ENCODE measurements around the gene GHRHR. TPM values are rescaled to one million over a fixed set of nuclear protein-coding genes. Genes with fewer than 3 reads are reported as not detected.
A peak's percentile ranks its signal among the peaks of the same experiment; 100 is the strongest.

GHRHR gene
- total and polyA plus RNA-seq, 4 donors: 0.38 to 0.77 (median 0.77) TPM; not detected in 1

DNA sequence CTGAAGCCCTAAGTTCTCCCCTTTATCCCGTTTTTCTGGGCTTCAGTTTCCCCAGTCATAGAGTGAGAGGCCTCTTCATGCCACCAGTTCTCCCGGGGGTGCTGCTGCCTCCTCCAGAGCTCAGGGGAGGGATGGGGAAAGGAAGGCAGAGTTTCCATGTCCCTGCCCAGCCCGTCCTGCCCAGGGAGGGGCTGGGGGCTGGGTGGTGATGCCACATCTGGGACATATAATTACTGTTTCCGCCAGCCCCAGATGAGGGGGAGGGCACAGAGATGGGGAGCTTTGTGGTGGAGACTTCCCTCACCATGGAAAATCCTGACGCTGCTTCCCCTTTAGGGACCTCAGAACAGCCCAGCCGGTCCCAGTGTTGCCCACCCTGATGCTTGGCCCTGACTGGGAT, 48.0 kb upstream of the GHRHR start:
- H3K9ac ChIP-seq (ENCODE audit: insufficient read depth in 1 of 2, low read length in 2 of 2): no peak overlapping the region
- peaks cover under 1 to 39% (median 27%) of the 10 kb centered on the region in 5 donors for H3K4me1 ChIP-seq (ENCODE audit: control insufficient read depth in 5 of 5, insufficient read depth in 5 of 5, low read length in 5 of 5)
- H3K27ac ChIP-seq (ENCODE audit: low read depth in 1 of 2, low read length in 1 of 2): peak overlapping the region; percentile 26 to 72
- DNase-seq (no peak), ATAC-seq (ENCODE audit: insufficient read depth, low FRiP score) (no peak)
- WGBS, 2 donors: 41 to 74% methylated on average over 6 of the region's 6 CpGs
- peaks cover 0 to 3% (median 0%) of the 10 kb centered on the region in 4 donors for H3K36me3 ChIP-seq (ENCODE audit: control insufficient read depth in 4 of 4, insufficient read depth in 4 of 4, low read length in 4 of 4)
- H3K27me3 ChIP-seq (ENCODE audit: control insufficient read depth in 3 of 3, insufficient read depth in 3 of 3, low read length in 2 of 3): no peaks in the 10 kb centered on the region
- H3K4me3 ChIP-seq: peak overlapping the region; percentile 17
- TF ChIP-seq, protein P1, sequence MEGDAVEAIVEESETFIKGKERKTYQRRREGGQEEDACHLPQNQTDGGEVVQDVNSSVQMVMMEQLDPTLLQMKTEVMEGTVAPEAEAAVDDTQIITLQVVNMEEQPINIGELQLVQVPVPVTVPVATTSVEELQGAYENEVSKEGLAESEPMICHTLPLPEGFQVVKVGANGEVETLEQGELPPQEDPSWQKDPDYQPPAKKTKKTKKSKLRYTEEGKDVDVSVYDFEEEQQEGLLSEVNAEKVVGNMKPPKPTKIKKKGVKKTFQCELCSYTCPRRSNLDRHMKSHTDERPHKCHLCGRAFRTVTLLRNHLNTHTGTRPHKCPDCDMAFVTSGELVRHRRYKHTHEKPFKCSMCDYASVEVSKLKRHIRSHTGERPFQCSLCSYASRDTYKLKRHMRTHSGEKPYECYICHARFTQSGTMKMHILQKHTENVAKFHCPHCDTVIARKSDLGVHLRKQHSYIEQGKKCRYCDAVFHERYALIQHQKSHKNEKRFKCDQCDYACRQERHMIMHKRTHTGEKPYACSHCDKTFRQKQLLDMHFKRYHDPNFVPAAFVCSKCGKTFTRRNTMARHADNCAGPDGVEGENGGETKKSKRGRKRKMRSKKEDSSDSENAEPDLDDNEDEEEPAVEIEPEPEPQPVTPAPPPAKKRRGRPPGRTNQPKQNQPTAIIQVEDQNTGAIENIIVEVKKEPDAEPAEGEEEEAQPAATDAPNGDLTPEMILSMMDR (IDR thresholded peaks at IDR 0.05; ENCODE audit: control extremely low read depth, extremely low read depth): no peak
- no peaks in the 10 kb centered on the region for H3K9me3 ChIP-seq (ENCODE audit: control insufficient read depth in 4 of 4, insufficient read depth in 3 of 4, low read length in 3 of 4)

DNA sequence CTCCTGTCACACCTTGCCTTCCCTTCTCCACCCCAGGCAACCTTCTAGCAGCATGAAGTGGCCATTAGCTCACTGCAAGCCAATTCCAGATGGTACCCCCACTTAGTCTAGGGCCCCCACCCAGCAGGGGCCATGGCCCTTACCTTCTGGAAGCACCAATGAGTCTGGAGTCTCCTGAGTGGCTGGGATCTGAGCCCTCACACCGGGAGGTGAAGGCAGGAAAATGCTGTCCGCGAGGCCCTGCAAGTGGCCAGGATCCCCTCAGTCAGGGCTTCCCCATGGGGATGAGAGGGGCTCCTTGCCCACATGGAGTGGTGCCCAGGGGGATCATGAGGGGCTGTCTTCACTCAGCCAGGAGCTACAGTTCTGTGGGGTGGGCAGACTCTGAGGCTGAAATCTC, 47.5 kb upstream of the GHRHR start:
- ATAC-seq (ENCODE audit: insufficient read depth, low FRiP score) (no peak), DNase-seq (no peak)
- 63 to 83% methylated on average over 3 of the region's 3 CpGs for WGBS, 2 donors
- TF ChIP-seq, protein P1 (IDR thresholded peaks at IDR 0.05; ENCODE audit: control extremely low read depth, extremely low read depth): no peak
- Histone ChIP-seq H3K4me3 (no peak overlapping the region), H3K4me1 (ENCODE audit: control insufficient read depth in 5 of 5, insufficient read depth in 5 of 5, low read length in 5 of 5) (peaks cover 0 to 38% (median 22%) of the 10 kb centered on the region in 5 donors), H3K9me3 (ENCODE audit: control insufficient read depth in 4 of 4, insufficient read depth in 3 of 4, low read length in 3 of 4) (no peaks in the 10 kb centered on the region), H3K27me3 (ENCODE audit: control insufficient read depth in 3 of 3, insufficient read depth in 3 of 3, low read length in 2 of 3) (no peaks in the 10 kb centered on the region), H3K9ac (ENCODE audit: insufficient read depth in 1 of 2, low read length in 2 of 2) (no peak overlapping the region), H3K27ac (ENCODE audit: low read depth in 1 of 2, low read length in 1 of 2) (peak overlapping the region; percentile 26 to 72), H3K36me3 (ENCODE audit: control insufficient read depth in 4 of 4, insufficient read depth in 4 of 4, low read length in 4 of 4) (peaks cover 0 to 3% (median 0%) of the 10 kb centered on the region in 4 donors)

DNA sequence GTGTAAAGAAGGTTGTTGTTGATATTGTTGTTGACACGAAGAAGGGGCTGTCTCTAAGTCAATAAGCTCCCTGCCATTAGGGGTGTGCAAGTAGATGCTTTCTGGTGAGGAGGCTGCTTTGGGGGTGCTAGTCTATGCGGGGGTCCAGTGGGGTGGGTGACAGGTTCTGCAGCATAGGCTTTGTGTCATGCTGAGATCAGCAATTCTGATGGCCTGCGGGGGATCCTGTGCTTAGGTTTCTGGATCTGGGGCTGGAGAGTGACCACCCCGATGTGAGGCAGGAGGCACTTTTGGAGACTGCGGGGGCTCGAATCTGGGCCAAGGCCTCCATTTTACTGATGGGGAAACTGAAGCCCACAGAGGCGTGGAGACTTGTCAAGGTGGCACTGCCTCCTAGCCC, 47.0 kb upstream of the GHRHR start:
- Histone ChIP-seq H3K4me1 (ENCODE audit: control insufficient read depth in 5 of 5, insufficient read depth in 5 of 5, low read length in 5 of 5) (peaks cover 0 to 35% (median 19%) of the 10 kb centered on the region in 5 donors), H3K27ac (ENCODE audit: low read depth in 1 of 2, low read length in 1 of 2) (peak overlapping the region; percentile 26 to 44), H3K4me3 (no peak overlapping the region), H3K27me3 (ENCODE audit: control insufficient read depth in 3 of 3, insufficient read depth in 3 of 3, low read length in 2 of 3) (no peaks in the 10 kb centered on the region), H3K9me3 (ENCODE audit: control insufficient read depth in 4 of 4, insufficient read depth in 3 of 4, low read length in 3 of 4) (no peaks in the 10 kb centered on the region), H3K9ac (ENCODE audit: insufficient read depth in 1 of 2, low read length in 2 of 2) (no peak overlapping the region), H3K36me3 (ENCODE audit: control insufficient read depth in 4 of 4, insufficient read depth in 4 of 4, low read length in 4 of 4) (peaks cover 0 to 3% (median 0%) of the 10 kb centered on the region in 4 donors)
- ATAC-seq (ENCODE audit: insufficient read depth, low FRiP score) (no peak), DNase-seq (no peak)
- WGBS, 2 donors: 78 to 80% methylated on average over 7 of the region's 7 CpGs
- TF ChIP-seq, protein P1 (IDR thresholded peaks at IDR 0.05; ENCODE audit: control extremely low read depth, extremely low read depth): no peak

Data from lung (tissue), 12 donors.